Liver (tissue), 3 donors: ENCODE results near the gene PAPOLG.

ENCODE experiments used
- JUND ChIP-seq, 2 donors: IDR thresholded peaks; 2 replicates each; pipeline ENCODE4 v1.6.1; 2016; ENCODE audit warnings: antibody characterized with exemption in 2 of 2
- TF ChIP-seq, protein P1 (sequence below): fragments of 150-350 bp; IDR thresholded peaks from 2 replicates; pipeline ENCODE4 v1.5.1; 2017; ENCODE audit warnings: improper control_type of control experiment, low read depth, low read length; ENCODE audit not compliant: missing input control
- TF ChIP-seq, protein P2 (sequence below): IDR thresholded peaks from 2 replicates; pipeline ENCODE4 v1.6.1; 2016; ENCODE audit warnings: antibody characterized with exemption
- donor health status: healthy.
- donor health status: healthy.

- TF ChIP-seq, protein P1, sequence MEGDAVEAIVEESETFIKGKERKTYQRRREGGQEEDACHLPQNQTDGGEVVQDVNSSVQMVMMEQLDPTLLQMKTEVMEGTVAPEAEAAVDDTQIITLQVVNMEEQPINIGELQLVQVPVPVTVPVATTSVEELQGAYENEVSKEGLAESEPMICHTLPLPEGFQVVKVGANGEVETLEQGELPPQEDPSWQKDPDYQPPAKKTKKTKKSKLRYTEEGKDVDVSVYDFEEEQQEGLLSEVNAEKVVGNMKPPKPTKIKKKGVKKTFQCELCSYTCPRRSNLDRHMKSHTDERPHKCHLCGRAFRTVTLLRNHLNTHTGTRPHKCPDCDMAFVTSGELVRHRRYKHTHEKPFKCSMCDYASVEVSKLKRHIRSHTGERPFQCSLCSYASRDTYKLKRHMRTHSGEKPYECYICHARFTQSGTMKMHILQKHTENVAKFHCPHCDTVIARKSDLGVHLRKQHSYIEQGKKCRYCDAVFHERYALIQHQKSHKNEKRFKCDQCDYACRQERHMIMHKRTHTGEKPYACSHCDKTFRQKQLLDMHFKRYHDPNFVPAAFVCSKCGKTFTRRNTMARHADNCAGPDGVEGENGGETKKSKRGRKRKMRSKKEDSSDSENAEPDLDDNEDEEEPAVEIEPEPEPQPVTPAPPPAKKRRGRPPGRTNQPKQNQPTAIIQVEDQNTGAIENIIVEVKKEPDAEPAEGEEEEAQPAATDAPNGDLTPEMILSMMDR: no peak
- TF ChIP-seq, protein P2, sequence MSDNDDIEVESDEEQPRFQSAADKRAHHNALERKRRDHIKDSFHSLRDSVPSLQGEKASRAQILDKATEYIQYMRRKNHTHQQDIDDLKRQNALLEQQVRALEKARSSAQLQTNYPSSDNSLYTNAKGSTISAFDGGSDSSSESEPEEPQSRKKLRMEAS: no peak
- no peak for TF ChIP-seq JUND (IDR thresholded peaks at IDR 0.05)
Observed at GRCh38 chr2:60746318-60746717, 9.8 kb upstream of the PAPOLG start.
